DMS114 treated with DMSO at 0.1 percent for 48 hours (cell line): ENCODE results near the gene CD274.
A peak's percentile ranks its signal among the peaks of the same experiment; 100 is the strongest.
"Not testable (repeated sequence)": the region's sequence is repeated elsewhere in the genome, so short reads cannot be mapped to it uniquely, and the experiment has no call there.

Source experiments
- DNase-seq: peaks from one replicate; lab custom pipeline; 2025; ENCODE audit not compliant: unreplicated experiment; lab: John Stamatoyannopoulos, UW

The CD274 gene

GRCh38 chr9:5450359-5451091 is at the start of gene CD274:
Gene CD274, plus strand, starts transcription at chr9:5450542. Its CDS starts 5,572 bp downstream, at chr9:5456114.
- peak; percentile 50 for DNase-seq

GRCh38 chr9:5402217-5402616 is 48.1 kb upstream of the CD274 start:
- no peak for DNase-seq

GRCh38 chr9:5408596-5408995 is 41.7 kb upstream of the CD274 start:
- no peak for DNase-seq

GRCh38 chr9:5416953-5417352 is 33.4 kb upstream of the CD274 start:
- DNase-seq = no peak

- DNase-seq = no peak
Observed at GRCh38 chr9:5418481-5418880, 31.9 kb upstream of the CD274 start.

GRCh38 chr9:5419987-5420386 is 30.4 kb upstream of the CD274 start:
- no peak for DNase-seq

- no peak for DNase-seq
Observed at GRCh38 chr9:5421163-5421562, 29.2 kb upstream of the CD274 start.

GRCh38 chr9:5422276-5422675 is 28.1 kb upstream of the CD274 start:
- no peak for DNase-seq

GRCh38 chr9:5425006-5425628 is 25.2 kb upstream of the CD274 start:
- peak; percentile 9 for DNase-seq

GRCh38 chr9:5427005-5427404 is 23.3 kb upstream of the CD274 start:
- DNase-seq = no peak

GRCh38 chr9:5428172-5428571 is 22.2 kb upstream of the CD274 start:
- DNase-seq = no peak

GRCh38 chr9:5428794-5429528 is 21.4 kb upstream of the CD274 start:
- DNase-seq = no peak

GRCh38 chr9:5429873-5430564 is 20.3 kb upstream of the CD274 start:
- DNase-seq = no peak

GRCh38 chr9:5430912-5431311 is 19.4 kb upstream of the CD274 start:
- DNase-seq = no peak

- not testable (repeated sequence) for DNase-seq
Observed at GRCh38 chr9:5432890-5433289, 17.5 kb upstream of the CD274 start.

GRCh38 chr9:5433328-5433727 is 17.0 kb upstream of the CD274 start:
- DNase-seq = not testable (repeated sequence)

GRCh38 chr9:5433841-5434810 is 16.2 kb upstream of the CD274 start:
- DNase-seq = not testable (repeated sequence)

GRCh38 chr9:5435912-5436311 is 14.4 kb upstream of the CD274 start:
- DNase-seq = no peak

GRCh38 chr9:5436441-5436840 is 13.9 kb upstream of the CD274 start:
- DNase-seq = no peak
